GM18870 (cell line): Measurements from ENCODE around the gene TMEM47.

ENCODE experiments used
- ATAC-seq: cut with Tn5 transposase; IDR thresholded peaks from one replicate; pipeline ENCODE4 v1.9.1; 2021; ENCODE audit warnings: moderate library complexity; ENCODE audit not compliant: unreplicated experiment

Gene TMEM47

DNA sequence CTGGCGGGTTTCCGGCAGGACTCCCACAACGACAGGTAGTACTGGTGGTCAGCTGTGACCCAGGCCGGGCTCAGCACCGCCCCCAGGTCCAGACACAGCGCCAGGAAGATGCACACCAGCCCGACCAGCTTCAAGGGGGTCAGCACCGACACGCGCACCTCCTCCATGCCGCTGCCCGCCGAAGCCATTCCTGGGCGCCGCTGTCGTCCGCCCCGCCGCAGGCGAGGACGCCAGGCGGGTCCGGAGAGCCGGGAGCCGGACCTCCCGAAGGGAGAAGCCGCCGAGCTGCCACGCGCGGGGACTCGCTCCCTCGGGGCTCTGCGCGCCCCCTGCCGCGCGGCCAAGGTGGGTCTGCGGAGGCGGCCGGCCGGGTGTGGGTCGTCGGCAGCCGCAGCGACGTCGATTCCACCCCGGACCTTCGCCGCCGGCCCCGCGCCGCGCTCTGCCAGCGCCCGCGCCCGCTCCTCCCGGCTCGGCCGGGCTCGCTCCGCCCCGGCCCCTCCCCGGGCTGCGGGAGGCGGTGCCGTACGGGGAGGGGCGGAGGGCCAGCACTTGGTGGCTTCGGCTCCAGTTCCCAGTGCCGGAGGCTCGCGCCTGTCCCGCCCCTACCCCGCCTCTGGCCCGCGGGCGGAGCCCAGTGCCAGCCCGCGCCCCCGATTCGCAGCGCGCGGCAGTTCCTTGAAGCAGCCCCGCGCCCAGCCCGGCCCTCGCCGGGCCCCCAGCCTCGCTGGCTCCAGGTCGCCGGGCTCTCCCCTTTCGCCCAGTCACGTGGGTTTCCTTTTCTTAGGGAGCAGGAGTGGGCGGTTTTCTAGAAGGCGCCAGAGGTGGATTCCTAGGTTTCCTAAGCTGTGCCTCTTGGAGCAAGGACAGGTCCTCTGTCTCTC, at the start of gene TMEM47:
Gene TMEM47, minus strand, starts transcription at position 444 of the 884 bp plus-strand sequence. Its CDS starts 256 bp downstream, at position 188.
- ATAC-seq, result no peak

DNA sequence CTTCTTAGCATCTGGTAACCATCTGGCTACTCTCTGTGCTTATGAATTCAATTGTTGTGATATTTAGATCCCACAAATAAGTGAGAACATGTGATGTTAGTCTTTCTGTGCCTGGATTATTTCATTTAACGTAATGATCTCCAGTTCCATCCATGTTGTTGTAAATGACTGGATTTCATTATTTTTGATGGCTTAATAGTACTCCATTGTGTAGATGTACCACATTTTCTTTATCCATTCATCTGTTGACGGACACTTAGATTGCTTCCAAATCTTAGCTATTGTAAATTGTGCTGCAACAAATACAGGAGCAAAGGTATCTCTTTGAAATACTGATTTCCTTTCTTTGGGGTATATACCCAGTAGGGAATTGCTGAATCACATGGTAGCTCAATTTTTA, 30.0 kb upstream of the TMEM47 start:
- ATAC-seq, result no peak

DNA sequence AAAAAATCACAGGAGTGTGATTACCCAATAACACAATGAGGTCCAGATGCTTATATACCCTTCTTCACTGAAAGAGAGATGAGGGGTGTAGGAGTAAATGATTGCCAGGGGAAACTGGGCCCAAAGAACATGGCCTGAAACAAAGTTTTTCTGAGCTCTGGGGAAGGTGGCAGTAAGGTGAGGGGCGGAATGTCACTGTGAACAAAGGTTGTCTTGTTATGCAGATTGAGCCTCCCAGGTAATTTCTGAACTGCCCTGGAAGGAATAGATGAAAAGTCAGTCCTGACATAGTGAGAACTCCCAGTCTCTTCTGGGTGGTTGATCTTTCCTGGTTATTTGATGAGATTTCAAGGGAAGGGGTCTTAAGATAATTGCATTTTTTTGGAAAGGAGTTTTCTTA, 2.5 kb upstream of the TMEM47 start:
- ATAC-seq, result no peak

DNA sequence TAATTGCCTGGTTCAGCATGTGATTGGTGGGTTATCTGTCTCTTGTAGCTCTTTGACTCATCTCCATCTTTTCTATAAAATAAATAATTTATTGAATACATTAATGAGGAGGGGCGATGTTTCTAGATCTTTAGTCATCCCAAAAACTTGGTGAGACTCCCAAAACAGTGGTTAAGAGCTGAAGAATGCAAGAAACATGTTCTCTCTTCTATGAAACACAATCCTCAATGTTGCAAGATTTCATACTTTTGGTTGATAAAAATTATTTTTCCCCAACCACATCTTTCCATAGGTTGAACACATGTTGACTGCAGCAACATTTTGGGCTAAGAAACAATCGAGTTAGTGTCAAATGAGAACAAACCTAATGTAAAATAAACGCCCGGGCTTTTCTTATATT, 1.2 kb upstream of the TMEM47 start:
- no peak for ATAC-seq

DNA sequence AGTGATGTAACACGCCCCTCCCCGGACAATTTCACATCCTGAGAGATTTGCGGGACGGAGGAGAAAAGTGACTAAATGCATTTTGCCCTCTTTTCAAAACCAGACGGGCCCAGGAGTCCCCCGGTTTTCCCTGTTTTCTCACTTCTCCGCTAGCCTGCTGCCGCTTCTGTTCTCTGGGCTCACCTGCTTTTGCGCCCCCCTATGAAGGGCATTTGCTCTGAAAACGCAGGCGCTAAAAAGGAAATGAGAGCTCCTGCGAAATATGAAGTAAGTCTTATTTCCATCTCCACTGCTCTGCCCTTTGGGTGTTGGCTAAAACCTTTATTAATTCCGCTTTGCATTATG, 613 bp upstream of the TMEM47 start:
- ATAC-seq, result no peak

DNA sequence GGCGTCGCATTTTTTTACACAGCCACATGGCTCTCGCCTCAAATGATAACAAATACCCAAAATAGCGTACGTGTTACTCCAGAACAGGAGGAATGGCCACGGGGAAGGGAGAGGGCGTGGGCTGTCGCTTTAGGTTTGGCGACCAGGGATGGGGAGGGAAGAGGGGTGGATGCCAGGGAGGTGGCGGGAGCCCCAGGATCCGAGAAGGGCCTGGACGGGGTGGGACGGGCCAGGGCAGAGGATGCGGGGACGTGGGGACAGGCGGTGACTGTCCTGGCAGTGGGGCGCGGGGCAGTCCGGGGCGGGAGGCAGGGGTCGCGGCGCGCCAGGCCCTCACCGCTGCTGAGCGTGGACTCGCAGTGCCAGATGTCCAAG, 631 bp downstream of the TMEM47 start:
- ATAC-seq, result no peak

DNA sequence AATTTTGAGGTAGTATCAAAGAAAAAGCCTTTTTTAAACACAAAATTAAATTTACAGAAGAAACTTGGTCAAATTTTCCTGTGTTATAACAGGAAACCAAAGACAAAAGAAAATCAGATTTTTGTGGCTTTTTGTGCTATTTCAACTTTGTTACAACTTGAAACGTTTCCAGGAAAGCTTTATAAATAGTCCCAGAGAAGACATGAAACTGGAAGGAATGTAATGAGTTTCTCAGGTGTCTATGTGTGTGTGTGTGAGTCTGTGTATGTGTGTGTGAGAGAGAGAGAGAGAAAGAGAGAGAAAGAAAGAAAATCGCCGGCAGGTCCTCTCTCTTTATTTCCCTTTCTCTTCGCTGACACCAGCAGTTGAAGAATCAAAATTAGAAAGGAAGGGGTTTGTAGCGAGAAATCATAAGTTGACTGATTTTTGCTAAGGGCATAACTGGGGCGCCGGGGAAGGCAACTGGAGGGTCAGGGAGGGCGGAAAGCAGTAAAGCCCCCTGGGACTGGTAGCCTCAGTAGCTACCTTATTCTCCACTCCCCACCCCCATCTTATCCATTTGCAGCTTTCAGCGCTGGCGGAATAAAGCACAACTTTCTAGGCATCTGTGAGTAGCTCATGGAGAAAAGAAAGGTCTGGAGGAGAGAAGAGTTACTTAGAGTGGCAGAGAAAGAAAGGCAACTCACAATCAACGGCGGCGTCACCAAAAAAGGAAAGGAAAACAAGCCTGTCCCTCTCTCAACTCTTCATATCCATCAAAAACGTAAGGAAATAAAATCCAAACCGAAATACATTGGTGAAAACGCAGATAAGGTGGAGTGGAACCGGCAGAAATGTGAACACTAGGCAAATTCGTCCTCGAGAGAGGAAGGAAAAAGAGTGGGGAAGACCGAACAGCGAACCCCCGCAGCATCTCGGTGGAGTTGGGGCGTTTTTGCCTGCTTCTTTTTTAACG, 1.3 kb downstream of the TMEM47 start:
- no peak for ATAC-seq

DNA sequence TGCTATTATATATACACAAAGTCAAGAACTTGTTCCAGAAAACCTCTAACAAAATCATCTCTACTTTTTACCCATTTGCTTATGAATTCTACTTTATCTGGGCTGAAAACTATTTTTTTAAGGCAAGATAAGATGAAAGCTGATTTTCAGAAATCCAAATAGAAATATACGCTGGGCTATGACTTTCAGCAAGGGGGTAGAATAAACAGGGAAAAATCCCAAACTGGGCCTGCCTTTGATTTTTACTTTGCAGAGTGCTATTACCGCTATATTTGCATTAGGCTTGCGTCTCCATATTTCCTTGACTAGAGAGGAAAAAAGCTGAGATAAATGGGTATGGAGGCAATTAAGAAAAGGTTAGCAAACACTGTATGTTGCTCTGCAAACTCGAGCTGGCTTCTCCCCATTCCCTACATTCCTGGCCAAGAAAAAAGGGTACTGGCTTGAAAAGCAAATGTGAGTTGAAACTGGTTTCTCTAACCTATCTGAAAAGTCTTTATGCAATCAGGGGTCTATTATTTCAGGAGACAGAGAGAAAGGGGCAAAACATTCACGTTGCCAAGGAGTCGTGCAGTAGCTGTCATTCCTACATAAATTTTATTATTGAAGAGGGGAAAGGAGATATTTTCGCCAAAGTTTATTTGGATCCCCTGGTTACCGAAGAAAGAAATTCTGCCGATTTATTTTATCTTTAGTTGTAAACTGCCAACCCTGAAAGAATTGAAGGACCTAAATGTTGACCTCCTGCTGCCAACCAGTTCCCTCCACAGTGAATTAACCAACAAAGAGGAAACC, 2.2 kb downstream of the TMEM47 start:
- ATAC-seq, result no peak

DNA sequence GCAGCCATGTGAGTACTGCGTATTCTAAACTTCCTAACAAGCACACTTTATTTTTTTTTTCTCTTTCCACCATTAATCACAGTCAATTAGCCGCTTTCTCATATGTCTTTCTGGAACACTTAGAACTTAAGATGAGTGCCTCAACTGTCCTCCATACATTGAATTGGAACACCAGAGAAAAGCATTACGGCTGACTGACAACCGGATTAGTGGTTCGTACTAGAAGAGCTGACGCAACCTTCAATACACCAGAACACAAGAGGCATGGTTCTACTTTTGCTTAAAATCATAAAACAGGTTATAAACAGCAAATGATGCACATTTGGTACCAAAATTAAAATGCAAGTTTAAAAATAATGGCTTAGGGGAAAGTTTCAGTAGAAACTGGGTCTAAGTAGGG, 3.3 kb downstream of the TMEM47 start:
- ATAC-seq, result no peak

DNA sequence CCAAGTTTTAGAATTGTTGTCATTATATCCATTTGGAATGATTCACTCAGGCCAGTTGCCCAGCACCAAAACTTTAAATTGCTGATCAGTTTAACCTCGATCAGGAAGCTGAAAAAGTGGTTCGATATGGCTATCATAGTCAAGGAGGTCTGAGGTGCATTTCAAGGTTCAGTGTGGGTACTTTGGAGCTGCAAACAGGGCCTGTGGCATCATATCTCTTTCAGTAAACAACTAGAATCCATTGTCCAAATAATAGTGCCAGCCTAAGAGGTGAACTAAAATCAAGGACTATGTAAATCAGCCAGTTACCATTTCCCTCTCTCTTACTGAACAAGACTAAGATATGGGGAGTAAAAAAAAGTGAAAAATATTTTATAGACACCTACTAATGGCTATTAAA, 14.2 kb downstream of the TMEM47 start:
- no peak for ATAC-seq

DNA sequence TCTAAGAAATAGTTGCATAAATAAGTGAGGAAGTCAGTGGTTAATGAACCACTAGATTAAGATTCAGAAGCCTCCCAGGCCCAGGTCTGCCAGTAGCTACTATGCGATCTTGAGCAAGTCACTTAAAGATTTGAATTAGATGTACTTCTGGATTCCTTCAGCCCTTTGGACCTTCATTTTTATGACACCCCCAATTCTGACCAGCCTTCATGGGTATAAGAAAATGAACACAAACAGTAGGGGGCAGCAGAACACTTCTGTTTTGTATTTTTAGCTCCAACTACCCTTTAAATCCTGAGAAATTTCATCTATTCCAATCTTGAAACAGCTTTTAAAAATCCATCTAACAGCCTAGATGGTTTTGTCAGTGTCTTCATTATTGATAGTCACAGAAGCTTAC, 19.0 kb downstream of the TMEM47 start:
- no peak for ATAC-seq

DNA sequence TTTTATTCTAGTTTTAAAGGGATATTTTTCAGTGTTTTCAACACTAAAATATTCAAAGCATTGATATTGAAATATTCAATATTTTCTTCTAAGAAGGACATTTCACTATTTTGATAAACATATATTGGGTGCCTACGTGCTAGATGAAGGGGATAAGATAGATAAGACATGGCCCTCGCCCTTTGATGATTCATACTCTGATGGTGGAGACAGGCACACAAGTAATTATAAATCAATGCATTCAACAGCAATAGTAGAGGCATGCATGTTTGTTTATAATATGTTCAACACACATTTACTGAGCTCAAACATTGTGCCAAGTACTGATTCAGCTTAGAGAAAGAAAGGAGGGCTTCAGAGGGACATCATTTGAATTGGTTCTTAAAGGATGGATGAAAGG, 22.7 kb downstream of the TMEM47 start:
- no peak for ATAC-seq

DNA sequence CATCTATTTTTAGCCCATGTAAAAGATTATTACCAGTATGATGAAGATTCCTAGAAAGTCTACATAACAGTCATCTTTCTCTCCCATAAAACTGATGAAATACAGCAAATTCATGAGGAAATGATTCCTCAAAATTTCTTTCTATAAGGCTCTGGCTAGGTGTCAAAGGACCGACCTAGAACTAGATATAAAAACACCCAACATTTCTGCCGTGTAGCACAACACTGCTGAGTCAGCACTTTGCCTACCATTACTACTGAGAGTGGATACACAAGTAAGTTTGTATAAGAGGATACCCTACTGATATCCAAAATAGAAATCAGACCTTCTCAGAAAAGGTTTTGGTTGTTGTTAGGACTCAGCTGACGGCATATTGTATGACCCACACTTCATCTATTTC, 24.7 kb downstream of the TMEM47 start:
- ATAC-seq, result no peak

DNA sequence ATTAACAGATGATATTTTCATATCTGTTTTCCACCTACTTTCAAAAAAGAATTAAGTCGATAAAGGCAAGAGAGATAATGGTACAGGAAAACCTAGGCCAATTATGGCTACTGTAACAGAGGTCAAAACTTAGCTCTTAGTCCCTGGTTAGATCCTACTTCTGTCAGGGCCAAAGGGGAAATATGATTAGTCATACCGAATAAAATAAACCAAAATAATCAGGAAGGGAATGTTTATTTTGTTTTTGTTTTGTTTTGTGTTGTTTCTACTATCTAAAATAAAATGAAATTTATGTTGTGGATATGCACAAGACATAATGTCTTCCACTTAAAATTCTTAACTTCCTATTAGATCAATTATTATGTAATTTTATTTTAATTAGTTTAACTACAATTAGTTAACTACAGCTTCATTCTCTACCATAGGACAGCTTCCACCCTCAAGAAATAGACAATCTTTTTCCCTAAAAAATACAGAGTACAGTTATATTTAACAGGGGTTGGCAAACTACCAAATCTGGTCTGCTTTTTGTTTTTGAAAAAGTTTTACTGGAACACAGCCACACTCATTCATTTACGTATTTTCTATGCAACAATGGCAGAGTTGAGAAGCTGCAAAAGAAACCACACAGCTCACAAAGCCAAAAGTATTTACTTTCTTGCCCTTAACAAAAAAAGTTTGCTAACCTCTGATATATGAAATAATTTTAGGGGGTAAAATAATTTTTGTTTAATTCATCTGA, 25.4 kb downstream of the TMEM47 start:
- ATAC-seq, result no peak

DNA sequence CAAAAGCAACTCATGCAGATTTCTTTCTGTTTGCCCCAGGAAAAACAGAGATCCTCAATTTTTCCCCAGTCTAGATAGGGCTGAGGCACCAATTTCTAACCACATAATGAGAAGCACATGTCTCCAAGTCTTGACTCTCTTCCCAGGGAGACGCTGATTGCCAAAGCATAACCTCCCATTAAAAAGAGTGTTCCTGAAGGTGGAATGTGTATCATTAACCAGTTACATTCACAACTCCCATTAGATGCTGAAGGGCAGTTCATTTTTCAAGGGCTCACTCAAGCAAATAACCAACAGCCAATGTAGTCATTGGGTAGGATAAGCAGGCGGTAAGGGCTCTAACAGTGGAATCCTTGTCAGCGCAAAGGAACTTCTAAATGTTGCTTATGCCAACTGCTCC, 27.5 kb downstream of the TMEM47 start:
- ATAC-seq, result no peak

DNA sequence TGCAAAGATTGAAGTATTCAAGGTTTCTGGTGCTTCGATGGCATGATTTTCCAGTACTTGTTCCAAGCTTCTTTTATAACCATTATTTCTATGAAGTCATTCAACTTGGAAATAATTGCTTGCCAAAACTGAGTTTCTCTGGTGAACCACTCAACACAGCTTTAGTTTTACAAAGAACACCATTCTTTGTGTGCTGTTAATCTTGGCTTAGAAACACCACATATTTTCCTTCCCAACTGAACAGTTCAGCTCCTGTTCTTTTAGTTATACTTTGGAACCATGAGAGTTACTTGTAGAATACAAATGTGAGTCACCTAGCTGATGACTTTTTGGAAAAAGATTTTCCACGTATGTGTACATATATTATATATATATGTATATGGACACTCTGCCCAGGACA, 32.7 kb downstream of the TMEM47 start:
- ATAC-seq, result no peak

DNA sequence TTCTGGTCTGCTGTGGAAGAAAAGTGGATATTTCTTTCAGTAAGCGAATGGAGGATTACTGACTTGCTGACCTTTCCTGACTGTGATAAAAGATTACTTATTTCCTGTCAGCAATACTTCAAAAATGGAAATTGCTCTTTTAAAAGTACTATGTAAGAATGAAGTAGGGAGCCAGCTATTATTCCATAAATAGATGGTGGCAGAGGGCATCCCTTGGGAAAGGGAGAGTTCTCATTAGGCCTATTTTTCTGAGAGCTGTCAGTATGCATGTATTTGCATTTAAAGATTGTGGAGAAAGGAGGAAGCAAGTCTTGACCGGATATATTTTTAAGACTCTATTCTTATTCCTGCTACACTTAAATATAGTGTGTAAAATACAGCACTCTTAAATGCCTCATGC, 37.2 kb downstream of the TMEM47 start:
- ATAC-seq, result no peak

DNA sequence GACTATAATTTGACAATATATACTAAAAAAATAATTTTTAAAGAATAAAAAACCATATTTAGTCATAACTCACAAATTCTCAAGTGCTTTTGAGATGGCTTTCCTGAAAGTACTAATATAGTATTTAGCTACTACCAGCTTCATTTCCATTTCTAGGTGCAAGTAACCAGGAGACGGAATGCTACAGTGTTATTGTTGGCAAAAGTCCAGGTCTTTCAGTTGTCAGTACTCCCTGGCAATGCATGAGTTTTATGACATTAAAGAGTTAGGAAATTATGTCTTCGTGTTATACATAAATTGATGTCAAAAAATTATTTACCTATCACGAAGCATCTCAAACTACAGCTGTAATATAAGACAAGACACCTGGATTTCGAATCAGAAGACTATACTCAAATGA, 45.0 kb downstream of the TMEM47 start:
- no peak for ATAC-seq

DNA sequence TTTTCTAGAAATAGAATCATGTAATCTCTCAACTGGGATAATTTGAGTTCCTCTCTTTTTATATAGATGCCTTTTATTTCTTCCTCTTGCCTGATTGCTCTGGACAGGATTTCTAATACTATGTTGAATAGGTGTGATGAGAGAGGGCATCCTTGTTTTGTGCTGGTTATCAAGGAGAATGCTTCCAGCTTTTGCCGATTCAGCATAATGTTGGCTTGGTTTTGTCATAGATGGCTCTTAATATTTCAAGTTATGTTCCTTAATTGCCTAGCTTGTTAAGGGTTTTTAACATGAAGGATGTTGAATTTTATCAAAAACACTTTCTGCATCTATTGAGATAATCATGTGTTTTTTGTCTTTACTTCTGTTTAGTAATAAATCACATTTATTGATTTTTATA, 58.7 kb downstream of the TMEM47 start:
- no peak for ATAC-seq

DNA sequence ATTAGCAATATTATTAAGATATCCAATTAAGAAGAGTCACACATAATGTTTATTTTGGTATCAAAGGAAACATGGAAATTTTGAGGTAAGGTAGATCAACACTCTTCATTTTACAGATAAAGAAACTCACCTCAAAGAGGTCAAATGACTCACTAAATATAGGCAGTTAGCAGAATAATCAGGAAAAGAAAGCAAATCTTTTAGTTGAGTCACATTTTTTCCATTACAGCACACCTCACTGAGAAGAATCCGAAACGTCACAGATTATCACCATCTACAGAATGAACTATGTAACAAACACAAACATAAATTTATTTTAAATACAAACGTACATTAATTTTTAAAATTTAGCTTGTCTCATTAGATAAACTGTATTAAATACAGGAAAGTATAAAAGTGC, 70.1 kb downstream of the TMEM47 start:
- ATAC-seq, result no peak
